ENCODE data around the gene RUNDC3A. TPM values are rescaled to one million over a fixed set of nuclear protein-coding genes. Genes with fewer than 3 reads are reported as not detected.

RUNDC3A gene
- total and polyA plus RNA-seq, 2 of the 8 experiments (the other 6 are each of a cell fraction or from before 2014, with no cell fraction given) = 6.4 to 13.8 TPM

- TF ChIP-seq CBX8 (IDR thresholded peaks at IDR 0.05; ENCODE audit: borderline replicate concordance, low read depth, low read length) (no peak), FOSL1 (IDR thresholded peaks at IDR 0.05; ENCODE audit: insufficient read depth, low read depth, low read length) (no peak), POU5F1 (IDR thresholded peaks at IDR 0.05; ENCODE audit: low read depth, low read length) (no peak), RAD21 (IDR thresholded peaks at IDR 0.05 in 1 of 2, conservative IDR thresholded peaks at IDR 0.05 in 1 of 2; ENCODE audit: low read depth in 2 of 2, low read length in 2 of 2) (no peak), KDM5A (IDR thresholded peaks at IDR 0.05; ENCODE audit: low read length) (peak; percentile 77), PHF8 (conservative IDR thresholded peaks at IDR 0.05; ENCODE audit: low read depth, low read length) (peak; percentile 51; the same call in 1 of the 2 replicates), CHD1 (IDR thresholded peaks at IDR 0.05; ENCODE audit: low read depth, low read length) (no peak), BRCA1 (IDR thresholded peaks at IDR 0.05; ENCODE audit: low read depth, low read length) (no peak), CTBP2 (IDR thresholded peaks at IDR 0.05; ENCODE audit: borderline replicate concordance, insufficient read depth, insufficient read length, low read length) (no peak), SRF (IDR thresholded peaks at IDR 0.05; ENCODE audit: low read depth, low read length) (0 out of 2 replicates have a peak, but pooled peaks have one; percentile 29), TBP (IDR thresholded peaks at IDR 0.05; ENCODE audit: low read depth, low read length) (peak; percentile 90), EZH2 (IDR thresholded peaks at IDR 0.05; ENCODE audit: low read depth, low read length, severe bottlenecking) (no peak), RBBP5 (IDR thresholded peaks at IDR 0.05; ENCODE audit: borderline replicate concordance, low read depth, low read length) (no peak; the same call in 1 of the 2 replicates), POLR2AphosphoS5 (IDR thresholded peaks at IDR 0.05; ENCODE audit: low read depth, low read length) (no peak; the same call in 1 of the 2 replicates), EP300 (IDR thresholded peaks at IDR 0.05; ENCODE audit: borderline replicate concordance in 1 of 2, low read depth in 2 of 2, low read length in 2 of 2) (peak in 1 of 2 experiments; percentile 67; a peak in 1 of 3 replicates), JUND (IDR thresholded peaks at IDR 0.05; ENCODE audit: low read length) (no peak), KDM4A (IDR thresholded peaks at IDR 0.05; ENCODE audit: low read depth, low read length, severe bottlenecking) (no peak), GTF2F1 (IDR thresholded peaks at IDR 0.05; ENCODE audit: borderline replicate concordance, low read depth, low read length) (no peak; the same call in 1 of the 2 replicates), RFX5 (IDR thresholded peaks at IDR 0.05; ENCODE audit: borderline replicate concordance, low read depth, low read length) (no peak), ATF2 (IDR thresholded peaks at IDR 0.05; ENCODE audit: low read length) (no peak), SIX5 (IDR thresholded peaks at IDR 0.05; ENCODE audit: low read depth, low read length) (no peak), HDAC2 (IDR thresholded peaks at IDR 0.05; ENCODE audit: borderline replicate concordance in 1 of 2, low read depth in 2 of 2, low read length in 2 of 2) (peak in 1 of 2 experiments; percentile 52; a peak in 1 of 4 replicates)
Measured at GRCh38 chr17:44344939-44345453, 36.6 kb downstream of the RUNDC3A start, which contains the start of gene GRN (continued).
